SJSA1 (cell line): ENCODE data around the gene EXOC2. TPM values are rescaled to one million over a fixed set of nuclear protein-coding genes. Genes with fewer than 3 reads are reported as not detected.

Experiments
- DNase-seq, 2 experiments: peaks; one replicate each; pipeline ENCODE4 v3.0.0-alpha.2; 2015 to 2020; ENCODE audit warnings: low spot score in 2 of 2, low read depth in 1 of 2
- H3K27ac ChIP-seq: fragments of 250-450 bp; sonication (Bioruptor Pico); 2 replicates; pipeline ENCODE4 v1.5.1; 2020; ENCODE audit warnings: mild to moderate bottlenecking, moderate library complexity
- H3K27me3 ChIP-seq: fragments of 250-450 bp; sonication (Bioruptor Pico); replicated peaks from 2 replicates; pipeline ENCODE4 v1.5.1; 2020; ENCODE audit warnings: mild to moderate bottlenecking, moderate library complexity
- H3K36me3 ChIP-seq: fragments of 250-450 bp; sonication (Bioruptor Pico); 2 replicates; pipeline ENCODE4 v1.5.1; 2020; ENCODE audit warnings: mild to moderate bottlenecking
- H3K4me1 ChIP-seq: fragments of 250-450 bp; sonication (Bioruptor Pico); replicated peaks from 2 replicates; pipeline ENCODE4 v1.6.1; 2021; ENCODE audit warnings: mild to moderate bottlenecking
- H3K4me3 ChIP-seq: fragments of 250-450 bp; sonication (Bioruptor Pico); 2 replicates; pipeline ENCODE4 v1.5.1; 2020; ENCODE audit warnings: mild to moderate bottlenecking
- H3K9me3 ChIP-seq: fragments of 250-450 bp; sonication (Bioruptor Pico); replicated peaks from 2 replicates; pipeline ENCODE4 v1.5.1; 2020; ENCODE audit warnings: mild to moderate bottlenecking
- total RNA-seq: library from RNA; depleted of rRNA; stranded (reverse); fragments of >200 nt; shearing (Covaris generic); gene quantifications from 2 replicates; pipeline ENCODE4 v1.2.3, GENCODE V29; 2014

Gene EXOC2
- total RNA-seq, 1 experiment from 2014 or later, result 86.5 TPM

DNA sequence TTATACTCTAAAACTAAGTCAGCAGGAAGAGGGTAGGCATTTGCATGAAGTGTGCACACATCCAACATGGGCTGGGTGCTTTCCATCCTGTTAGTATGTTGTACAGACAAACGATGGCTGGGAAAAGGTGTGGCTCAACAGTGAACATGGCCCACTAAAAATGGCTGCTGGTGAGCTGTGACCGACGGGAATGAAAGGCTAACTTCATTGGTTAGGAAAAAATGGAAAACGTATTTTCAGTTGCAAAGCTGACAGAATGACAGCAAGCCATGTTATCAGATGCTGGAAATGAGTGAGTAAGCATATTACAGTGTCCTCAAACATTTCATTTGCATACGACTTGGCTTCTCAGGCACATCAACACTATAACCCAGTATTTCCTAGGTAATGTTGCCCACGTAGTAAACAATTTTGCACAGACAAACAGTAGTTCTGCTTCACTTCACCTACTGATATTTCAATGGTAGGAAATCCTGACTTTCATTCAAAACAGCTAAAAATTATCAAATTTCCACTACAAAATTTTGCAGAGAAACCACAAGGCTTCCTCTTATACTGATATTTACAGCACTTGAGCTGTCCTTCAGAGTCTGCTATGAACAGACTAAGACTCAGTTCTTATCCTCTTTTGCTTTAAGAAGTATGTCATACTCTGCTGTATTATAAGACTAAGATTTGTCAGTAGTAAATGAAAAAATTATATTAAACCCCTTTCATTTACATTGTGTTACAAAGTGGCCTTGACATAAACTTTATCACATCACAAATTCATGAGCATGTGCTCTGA is 202.5 kb downstream of the EXOC2 start:
- Histone ChIP-seq H3K36me3 (peaks cover 48% of the 10 kb centered on the region), H3K4me3 (no peak overlapping the region), H3K4me1 (no peaks in the 10 kb centered on the region), H3K9me3 (no peaks in the 10 kb centered on the region), H3K27me3 (no peaks in the 10 kb centered on the region), H3K27ac (no peak overlapping the region)
- DNase-seq, result no peak

DNA sequence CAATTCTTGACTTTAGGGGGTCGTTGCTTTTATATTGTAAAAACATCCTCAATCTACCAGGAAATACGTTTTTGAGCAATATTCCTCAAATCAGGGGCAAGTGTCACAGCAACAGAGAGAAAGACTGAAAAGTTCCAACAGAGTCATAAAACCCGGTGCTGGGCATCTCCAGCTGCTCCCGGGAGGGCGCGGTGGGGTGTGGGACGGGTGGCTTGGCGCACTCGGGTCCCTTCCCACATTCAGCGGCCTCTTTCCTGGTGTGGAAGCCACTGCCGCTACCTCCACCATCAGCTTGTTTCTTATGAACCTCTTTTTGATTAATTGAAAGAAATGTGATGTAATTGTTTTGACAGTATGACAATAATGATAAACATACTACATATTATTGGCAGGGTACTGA is 203.2 kb downstream of the EXOC2 start:
- Histone ChIP-seq H3K36me3 (peaks cover 51% of the 10 kb centered on the region), H3K4me3 (no peak overlapping the region), H3K27me3 (no peaks in the 10 kb centered on the region), H3K4me1 (no peaks in the 10 kb centered on the region), H3K9me3 (no peaks in the 10 kb centered on the region), H3K27ac (no peak overlapping the region)
- no peak for DNase-seq

DNA sequence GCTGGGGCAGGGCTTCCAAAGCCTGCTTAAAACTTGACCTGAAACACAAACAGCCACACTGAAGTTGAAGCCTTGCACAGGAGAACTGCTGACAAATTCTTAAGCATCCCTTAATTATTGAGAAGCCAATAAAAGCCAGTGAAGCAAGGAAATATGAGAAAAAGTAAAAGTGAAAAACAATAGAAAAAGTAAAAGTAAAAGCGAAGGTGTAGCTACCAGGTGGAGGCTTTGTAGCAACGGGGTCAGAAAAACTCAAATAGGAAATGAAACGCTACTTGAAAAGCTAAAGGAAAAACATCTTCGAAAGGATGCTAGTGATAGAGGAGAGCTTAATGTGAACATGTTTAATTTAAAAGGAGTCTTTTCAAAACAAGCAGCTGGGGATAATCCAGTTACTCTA is 203.9 kb downstream of the EXOC2 start:
- peaks cover 58% of the 10 kb centered on the region for H3K36me3 ChIP-seq
- H3K4me3 ChIP-seq, result no peak overlapping the region
- no peaks in the 10 kb centered on the region for H3K4me1 ChIP-seq
- no peaks in the 10 kb centered on the region for H3K9me3 ChIP-seq
- no peaks in the 10 kb centered on the region for H3K27me3 ChIP-seq
- DNase-seq, result no peak
- no peak overlapping the region for H3K27ac ChIP-seq

DNA sequence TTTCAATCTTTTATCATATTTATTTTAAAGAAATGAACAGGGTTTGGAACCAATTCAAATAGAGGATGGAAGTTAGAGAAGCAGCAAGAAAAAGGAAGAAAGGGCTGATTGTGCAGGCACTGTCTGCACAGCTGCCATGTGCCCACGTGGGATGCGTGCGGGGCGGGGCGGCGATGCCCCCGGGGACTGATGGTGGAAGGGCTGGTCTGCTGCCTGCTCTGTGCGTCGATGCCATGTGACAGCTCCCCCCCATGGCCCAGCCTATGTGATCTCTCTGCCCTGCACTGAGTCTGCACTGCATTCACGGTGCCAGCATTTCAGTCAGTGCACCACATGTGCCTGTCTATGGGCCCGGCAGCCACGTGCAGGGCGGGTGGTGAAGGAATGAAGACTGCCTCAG is 205.0 kb downstream of the EXOC2 start:
- Histone ChIP-seq H3K27ac (no peak overlapping the region), H3K36me3 (peaks cover 50% of the 10 kb centered on the region), H3K9me3 (no peaks in the 10 kb centered on the region), H3K4me1 (no peaks in the 10 kb centered on the region), H3K27me3 (no peaks in the 10 kb centered on the region), H3K4me3 (no peak overlapping the region)
- no peak for DNase-seq

DNA sequence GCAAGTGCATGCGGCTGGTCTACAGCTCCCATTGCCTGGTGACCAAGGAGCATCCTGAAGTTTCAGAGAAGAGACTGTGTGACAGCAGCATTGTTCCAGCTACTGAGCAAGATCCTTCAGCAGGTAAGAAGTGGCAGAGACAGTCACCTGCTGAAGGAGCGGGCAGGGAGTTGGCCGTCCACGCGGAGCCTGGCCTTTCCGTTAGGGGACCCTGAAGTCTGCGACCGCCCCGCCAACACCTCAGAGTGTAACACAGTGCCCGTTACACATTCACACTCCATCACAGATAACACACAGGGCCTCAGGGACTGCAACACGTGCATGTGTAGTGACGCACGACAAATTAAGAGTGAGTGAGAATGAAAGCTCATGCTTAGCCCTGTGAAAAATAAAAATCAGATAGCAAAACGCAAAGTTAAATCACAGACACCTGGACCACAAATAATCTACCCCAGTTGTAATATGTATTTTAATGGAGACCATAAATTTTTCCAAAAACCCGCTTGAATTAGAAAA is 207.2 kb downstream of the EXOC2 start:
- Histone ChIP-seq H3K4me1 (no peaks in the 10 kb centered on the region), H3K36me3 (peaks cover 43% of the 10 kb centered on the region), H3K4me3 (no peak overlapping the region), H3K27ac (no peak overlapping the region), H3K27me3 (no peaks in the 10 kb centered on the region), H3K9me3 (no peaks in the 10 kb centered on the region)
- DNase-seq, result no peak

DNA sequence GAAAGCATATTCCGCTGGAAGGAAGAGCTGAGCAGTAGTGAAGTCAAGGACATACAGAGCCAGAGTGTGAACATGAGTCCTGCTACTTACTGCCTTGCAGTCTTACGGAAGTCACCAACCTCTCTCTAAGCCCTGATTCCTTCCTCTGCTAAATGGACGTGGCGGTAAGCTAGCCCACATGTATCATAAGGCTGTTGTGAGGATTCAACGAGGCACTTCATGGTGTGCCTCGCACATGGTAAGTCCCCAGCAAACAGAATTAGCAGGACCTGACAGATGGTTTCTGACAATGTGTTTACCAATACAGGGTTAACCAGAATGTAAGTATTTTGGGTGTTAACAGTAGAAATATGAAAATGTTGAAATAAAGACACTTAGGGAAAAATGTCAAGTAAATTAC is 208.2 kb downstream of the EXOC2 start:
- H3K4me1 ChIP-seq, result no peaks in the 10 kb centered on the region
- peaks cover 35% of the 10 kb centered on the region for H3K36me3 ChIP-seq
- H3K4me3 ChIP-seq, result no peak overlapping the region
- DNase-seq, result no peak
- H3K27me3 ChIP-seq, result no peaks in the 10 kb centered on the region
- H3K27ac ChIP-seq, result no peak overlapping the region
- H3K9me3 ChIP-seq, result no peaks in the 10 kb centered on the region

DNA sequence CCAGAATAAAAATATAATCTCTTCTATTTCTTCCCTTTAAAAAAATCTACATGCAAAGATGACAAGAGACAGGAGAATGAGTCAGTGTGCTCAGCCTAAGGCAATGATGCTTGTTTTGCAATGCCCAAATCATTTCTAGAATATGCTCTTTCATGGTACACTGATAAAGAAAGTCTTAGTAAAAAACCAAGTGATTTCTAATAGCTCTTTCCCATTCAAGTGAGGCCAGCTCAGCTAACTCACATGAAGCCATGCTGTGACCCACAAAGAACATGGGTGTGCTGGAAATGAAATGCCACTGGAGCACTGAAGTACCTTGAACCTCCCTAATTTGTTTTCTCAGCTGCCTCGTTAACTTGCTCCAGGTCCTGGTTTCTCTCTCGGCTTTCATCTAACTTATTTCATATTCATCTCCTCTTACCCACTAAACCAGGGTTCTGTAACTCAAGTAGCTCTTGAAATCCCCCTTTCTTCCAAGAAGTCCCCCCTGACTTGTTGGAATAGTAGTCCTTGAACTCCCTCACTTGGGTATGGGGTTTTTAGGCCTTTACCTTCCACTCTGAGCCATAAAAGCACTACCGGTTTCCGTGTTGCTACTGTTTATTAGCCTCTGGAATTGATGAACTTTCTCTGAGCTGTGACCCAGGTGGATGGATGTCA is 208.7 kb downstream of the EXOC2 start:
- H3K27me3 ChIP-seq, result no peaks in the 10 kb centered on the region
- H3K4me1 ChIP-seq, result no peaks in the 10 kb centered on the region
- no peaks in the 10 kb centered on the region for H3K9me3 ChIP-seq
- no peak overlapping the region for H3K4me3 ChIP-seq
- H3K36me3 ChIP-seq, result peaks cover 30% of the 10 kb centered on the region
- no peak for DNase-seq
- no peak overlapping the region for H3K27ac ChIP-seq

DNA sequence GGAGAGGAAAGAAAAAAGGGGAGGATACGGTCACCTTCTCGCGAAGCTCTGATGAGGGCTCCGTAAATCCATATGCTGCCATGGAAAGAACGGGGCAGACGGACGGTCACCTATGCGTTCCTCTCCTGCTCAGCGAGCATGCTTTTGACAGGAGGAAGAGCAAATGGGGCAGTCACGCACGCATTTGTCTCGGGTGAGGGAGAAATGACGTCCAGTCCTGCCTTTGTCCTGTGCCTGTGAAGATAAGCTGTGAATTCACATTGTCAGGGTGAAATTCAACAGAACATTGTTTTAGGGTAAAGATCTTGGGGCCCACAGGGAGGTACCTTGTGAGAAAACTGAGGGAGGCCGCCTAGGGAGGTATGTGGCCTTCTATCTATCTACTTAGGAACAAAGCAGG is 217.6 kb downstream of the EXOC2 start:
- no peak overlapping the region for H3K4me3 ChIP-seq
- no peaks in the 10 kb centered on the region for H3K36me3 ChIP-seq
- peaks cover 29% of the 10 kb centered on the region for H3K4me1 ChIP-seq
- no peak for DNase-seq
- H3K9me3 ChIP-seq, result no peaks in the 10 kb centered on the region
- H3K27me3 ChIP-seq, result no peaks in the 10 kb centered on the region
- peak overlapping the region; percentile 76 for H3K27ac ChIP-seq

DNA sequence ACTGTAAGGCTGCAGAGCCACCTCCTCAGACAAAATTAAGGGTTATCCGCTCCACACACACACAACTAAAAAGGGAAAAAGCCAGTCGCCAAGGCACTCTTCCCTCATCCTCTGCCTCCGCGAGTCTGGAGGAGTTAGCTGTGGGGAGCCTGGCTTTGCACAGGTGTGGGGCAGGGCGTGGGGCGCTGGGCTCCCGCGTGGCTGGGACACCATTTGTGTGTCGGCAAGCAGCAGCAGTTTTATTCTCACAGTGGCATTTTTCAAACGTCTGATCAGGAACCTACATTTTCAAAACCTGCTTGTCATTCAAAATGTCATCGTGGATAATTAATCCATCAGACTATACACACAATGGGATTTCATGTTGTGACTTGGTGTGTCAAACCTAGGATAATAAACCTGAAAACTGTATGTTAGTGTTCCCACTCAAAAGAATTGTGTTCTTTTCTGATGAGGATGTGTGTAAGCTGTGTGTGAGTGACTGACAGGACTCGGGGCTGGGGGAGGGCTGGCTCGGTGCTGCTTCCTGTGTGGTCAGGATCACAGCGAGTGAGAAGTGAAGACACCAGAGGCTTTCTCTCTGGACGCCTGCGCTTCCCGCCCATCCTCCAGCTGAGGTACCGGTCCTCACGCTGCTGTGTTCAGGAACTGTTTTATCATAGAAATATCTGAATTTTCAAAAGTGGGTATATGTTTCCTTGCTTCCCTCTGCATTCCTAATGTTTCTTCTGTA is 218.3 kb downstream of the EXOC2 start:
- peak overlapping the region; percentile 76 for H3K27ac ChIP-seq
- H3K27me3 ChIP-seq, result no peaks in the 10 kb centered on the region
- no peak overlapping the region for H3K4me3 ChIP-seq
- peaks cover 29% of the 10 kb centered on the region for H3K4me1 ChIP-seq
- peak; percentile 75 to 81 for DNase-seq
- no peaks in the 10 kb centered on the region for H3K9me3 ChIP-seq
- H3K36me3 ChIP-seq, result no peaks in the 10 kb centered on the region

DNA sequence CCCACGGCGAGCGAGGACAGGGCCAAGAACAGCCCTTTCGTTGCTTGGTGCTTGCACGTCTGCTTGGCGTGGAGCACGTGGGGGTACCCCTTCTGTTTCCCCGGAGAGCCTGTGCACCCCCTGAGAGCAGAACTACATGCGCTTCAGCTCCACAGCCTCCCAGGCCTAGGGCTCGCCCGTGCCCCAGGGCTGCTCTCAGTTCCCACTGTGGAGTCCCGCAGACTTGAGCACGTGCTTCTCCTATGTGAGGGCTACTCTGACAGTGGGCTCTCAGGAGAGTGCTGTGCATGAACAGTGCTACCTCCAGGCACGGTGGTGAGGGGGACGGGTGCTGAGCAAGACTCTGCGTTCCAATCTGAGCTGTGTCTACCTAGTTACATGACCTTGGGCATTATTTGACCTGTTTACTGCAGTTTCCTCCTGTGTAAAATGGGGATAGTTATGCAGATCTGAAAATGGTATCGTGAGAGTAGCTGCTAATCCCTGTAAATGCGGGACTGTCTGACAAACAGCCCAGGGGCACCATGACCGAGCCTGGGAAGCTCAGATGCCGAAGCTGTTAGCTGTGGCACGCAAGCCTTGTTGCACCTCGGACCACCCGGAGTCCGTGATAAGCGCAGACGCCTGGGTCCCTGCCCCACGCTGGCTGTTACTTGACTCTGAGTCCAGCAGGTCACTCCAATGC is 219.0 kb downstream of the EXOC2 start:
- Histone ChIP-seq H3K4me1 (peaks cover 29% of the 10 kb centered on the region), H3K4me3 (no peak overlapping the region), H3K9me3 (no peaks in the 10 kb centered on the region), H3K36me3 (no peaks in the 10 kb centered on the region), H3K27ac (peak overlapping the region; percentile 76), H3K27me3 (no peaks in the 10 kb centered on the region)
- peak in 1 of 2 experiments; percentile 90 for DNase-seq

DNA sequence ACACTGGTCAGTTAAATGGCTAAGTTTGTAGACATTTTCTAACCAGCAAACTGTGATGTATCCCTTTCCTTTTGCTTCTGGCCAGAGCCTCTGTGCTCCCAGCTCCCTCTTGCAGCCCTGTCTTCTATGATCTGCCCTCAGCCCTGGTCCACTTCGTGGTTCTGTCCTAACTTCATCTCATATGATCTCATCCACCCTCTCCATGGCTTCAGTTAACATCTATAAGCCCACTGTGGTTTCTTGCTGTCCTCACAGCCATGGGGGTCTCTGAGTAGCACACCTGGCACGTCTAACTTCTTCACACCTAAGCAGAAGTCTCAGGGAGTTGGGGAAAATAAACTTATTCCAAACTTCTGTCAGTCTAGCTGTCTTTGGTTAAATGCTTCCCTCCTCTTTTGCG is 219.6 kb downstream of the EXOC2 start:
- H3K27ac ChIP-seq, result peak overlapping the region; percentile 76
- H3K27me3 ChIP-seq, result no peaks in the 10 kb centered on the region
- peaks cover 29% of the 10 kb centered on the region for H3K4me1 ChIP-seq
- no peaks in the 10 kb centered on the region for H3K36me3 ChIP-seq
- no peak for DNase-seq
- H3K4me3 ChIP-seq, result no peak overlapping the region
- no peaks in the 10 kb centered on the region for H3K9me3 ChIP-seq

DNA sequence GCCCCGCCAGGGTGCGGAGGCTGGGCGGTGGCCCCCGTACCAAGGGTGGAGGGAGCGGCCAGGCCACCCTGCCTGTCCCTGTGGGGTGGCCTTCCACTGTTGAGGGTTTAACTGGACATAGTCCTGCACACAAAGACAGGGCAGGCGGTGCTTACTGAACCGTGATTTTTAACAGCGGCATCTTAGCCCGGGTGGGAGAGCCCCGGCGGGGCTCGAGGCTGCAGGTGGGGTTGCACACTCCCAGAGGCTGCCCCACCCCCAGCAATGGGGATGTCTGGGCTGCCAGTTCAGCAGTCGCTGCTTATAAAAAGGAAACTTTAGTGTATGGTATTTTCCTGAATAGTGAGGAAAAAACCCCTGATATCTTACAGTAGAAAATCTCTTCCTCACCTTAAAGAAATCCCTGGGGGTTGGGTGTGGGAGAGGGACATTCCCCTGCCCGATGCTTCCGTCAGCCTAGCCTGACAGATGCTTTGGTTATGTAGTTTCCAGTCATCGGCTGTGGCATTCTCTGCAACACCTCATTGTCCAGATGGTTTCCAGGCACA is 222.0 kb downstream of the EXOC2 start:
- Histone ChIP-seq H3K9me3 (no peaks in the 10 kb centered on the region), H3K4me3 (no peak overlapping the region), H3K27ac (no peak overlapping the region), H3K27me3 (no peaks in the 10 kb centered on the region), H3K4me1 (peaks cover 40% of the 10 kb centered on the region), H3K36me3 (no peaks in the 10 kb centered on the region)
- DNase-seq, result no peak
